ENCODE data around the gene TMTC3. TPM values are rescaled to one million over a fixed set of nuclear protein-coding genes. Genes with fewer than 3 reads are reported as not detected.

TMTC3 gene
- total and polyA plus RNA-seq, 2 of the 8 experiments (the other 6 are each of a cell fraction or from before 2014, with no cell fraction given): 7.0 to 45.1 TPM

Other genes starting within 250 kb of the TMTC3 start
- not detected in 2 replicates for gene C12orf50, start 112.9 kb upstream of the TMTC3 start, total RNA-seq (2021; fragmentation: NEBNext Ultra II Directional; extraction: Animal tissue kit (Norgen Biotek cat#: 25700))
- gene C12orf50, start 112.9 kb upstream of the TMTC3 start, polyA plus RNA-seq (2011; rRNA removed): not detected in 2 replicates
- 5.9 and 6.3 TPM in 2 replicates for gene CEP290, start 219 bp upstream of the TMTC3 start, total RNA-seq (2021; fragmentation: NEBNext Ultra II Directional; extraction: Animal tissue kit (Norgen Biotek cat#: 25700))
- gene CEP290, start 219 bp upstream of the TMTC3 start, polyA plus RNA-seq (2011; rRNA removed): 2.1 and 3.5 TPM in 2 replicates

Measured in H1 (cell line).